CD8-positive, alpha-beta memory T cell (primary cell): ENCODE measurements around the gene TIMM17B. TPM values are rescaled to one million over a fixed set of nuclear protein-coding genes. Genes with fewer than 3 reads are reported as not detected.

Source experiments
- CTCF ChIA-PET: fragments of 350-600 bp; sonication (Branson Sonifier 250); formaldehyde crosslinking; loops from one replicate; lab custom pipeline; 2021; ENCODE audit warnings: antibody characterized with exemption; lab: Charles Lee
- POLR2A ChIA-PET: fragments of 350-600 bp; sonication (Branson Sonifier 250); formaldehyde crosslinking; loops from one replicate; lab custom pipeline; 2021; ENCODE audit warnings: antibody characterized with exemption; lab: Charles Lee
- DNase-seq, 5 donors: peaks; one replicate each; pipeline versions ENCODE4 v3.0.0 to v3.0.0-alpha.2; 2020 to 2022; ENCODE audit warnings: mixed read lengths in 1 of 5
- H3K27ac ChIP-seq: one replicate; pipeline ENCODE4 v1.7.0; 2013; ENCODE audit warnings: low read depth, mild to moderate bottlenecking, low read length, moderate library complexity
- H3K27me3 ChIP-seq: 2 replicates; pipeline ENCODE4 v1.7.0; 2013; ENCODE audit warnings: low read length, mild to moderate bottlenecking; ENCODE audit not compliant: insufficient read depth, poor library complexity, severe bottlenecking
- H3K36me3 ChIP-seq: 2 replicates; pipeline ENCODE4 v1.7.0; 2013; ENCODE audit warnings: mild to moderate bottlenecking, low read length, moderate library complexity; ENCODE audit not compliant: insufficient read depth
- H3K4me1 ChIP-seq: 2 replicates; pipeline ENCODE4 v1.7.0; 2013; ENCODE audit warnings: mild to moderate bottlenecking, low read length, moderate library complexity; ENCODE audit not compliant: insufficient read depth
- H3K4me3 ChIP-seq: 2 replicates; pipeline ENCODE4 v1.7.0; 2013; ENCODE audit warnings: mild to moderate bottlenecking, low read length
- H3K9me3 ChIP-seq: 2 replicates; pipeline ENCODE4 v1.7.0; 2013; ENCODE audit warnings: mild to moderate bottlenecking, low read length
- H3K27ac Mint-ChIP-seq, 8 donors: one replicate each; pipeline ENCODE4 v1.8.0; 2020 to 2021; ENCODE audit warnings: mixed read lengths in 8 of 8, mild to moderate bottlenecking in 6 of 8, inconsistent platforms in 3 of 8, moderate library complexity in 3 of 8
- H3K27me3 Mint-ChIP-seq, 2 donors: one replicate each; pipeline ENCODE4 v1.8.0; 2020 to 2021; ENCODE audit warnings: mixed read lengths in 2 of 2, mild to moderate bottlenecking in 1 of 2, moderate library complexity in 1 of 2
- H3K36me3 Mint-ChIP-seq, 3 donors: one replicate each; pipeline ENCODE4 v1.8.0; 2020 to 2021; ENCODE audit warnings: mixed read lengths in 3 of 3, inconsistent platforms in 1 of 3, mild to moderate bottlenecking in 1 of 3
- H3K4me1 Mint-ChIP-seq, 3 donors: one replicate each; pipeline ENCODE4 v1.8.0; 2020 to 2021; ENCODE audit warnings: mixed read lengths in 3 of 3, inconsistent platforms in 1 of 3, mild to moderate bottlenecking in 1 of 3
- H3K4me3 Mint-ChIP-seq, 7 donors: one replicate each; pipeline ENCODE4 v1.8.0; 2020 to 2021; ENCODE audit warnings: mixed read lengths in 7 of 7, mild to moderate bottlenecking in 6 of 7, moderate library complexity in 4 of 7, inconsistent platforms in 2 of 7
- H3K9me3 Mint-ChIP-seq, 5 donors: one replicate each; pipeline ENCODE4 v1.8.0; 2020 to 2022; ENCODE audit warnings: mixed read lengths in 5 of 5, mild to moderate bottlenecking in 3 of 5, moderate library complexity in 2 of 5, inconsistent platforms in 1 of 5
- polyA plus RNA-seq: library from polyadenylated mRNA; unstranded; fragments of 300-500 nt; fragmentation: Illumina TruSeq; gene quantifications from one replicate; pipeline ENCODE4 v1.2.3, GENCODE V29; 2021
- total RNA-seq, 2 experiments: library from RNA; stranded (reverse); gene quantifications; one replicate each; pipeline ENCODE4 v1.2.3, GENCODE V29; 2021

The TIMM17B gene
- total and polyA plus RNA-seq, 3 experiments from 2014 or later: 68.5 to 93.6 (median 87.5) TPM

GRCh38 chrX:48937054-48937907 lies 39.7 kb upstream of the TIMM17B start:
- Histone ChIP-seq H3K9me3 (no peaks in the 10 kb centered on the region), H3K4me1 (peaks cover 83% of the 10 kb centered on the region), H3K36me3 (peaks cover 8% of the 10 kb centered on the region), H3K27me3 (no peaks in the 10 kb centered on the region), H3K27ac (peak overlapping the region; percentile 73), H3K4me3 (peak overlapping the region; percentile 58)
- Mint-ChIP-seq H3K36me3 (peaks cover 6 to 47% (median 14%) of the 10 kb centered on the region in 3 donors), H3K27ac (peak overlapping the region; percentile 93 to 99 (median 94)), H3K4me1 (peaks cover 79 to 92% (median 85%) of the 10 kb centered on the region in 3 donors), H3K4me3 (peak overlapping the region; percentile 74 to 93 (median 86)), H3K9me3 (no peaks in the 10 kb centered on the region), H3K27me3 (peaks cover 0 to 5% of the 10 kb centered on the region in 2 donors)
- POLR2A ChIA-PET: interaction anchor here (0.9 to 2.0 kb wide), 7 partner anchors 18 to 254 kb away, joined by 3 to 16 read pairs (median 4); partner anchors contain the start of genes OTUD5, PIM2, PQBP1 and TIMM17B
- CTCF ChIA-PET: interaction anchor here (0.7 to 2.7 kb wide), 13 partner anchors 9 to 289 kb away, joined by 3 to 18 read pairs (median 9); partner anchors contain the start of genes OTUD5, PQBP1, SLC35A2 and TIMM17B
- DNase-seq: peak; percentile 72 to 95 (median 92)

- peaks cover 75% of the 10 kb centered on the region for H3K4me1 ChIP-seq
- H3K36me3 Mint-ChIP-seq: peaks cover 6 to 43% (median 14%) of the 10 kb centered on the region in 3 donors
- peaks cover 8% of the 10 kb centered on the region for H3K36me3 ChIP-seq
- ChIA-PET POLR2A (interaction anchor here (0.9 to 2.0 kb wide), 6 partner anchors 17 to 253 kb away, joined by 4 to 16 read pairs (median 4); partner anchors contain the start of genes OTUD5, PQBP1, TIMM17B and WAS), CTCF (interaction anchor here (1.0 to 2.7 kb wide), 12 partner anchors 10 to 288 kb away, joined by 3 to 18 read pairs (median 9); partner anchors contain the start of genes OTUD5, PQBP1, SLC35A2 and TIMM17B)
- peaks cover 71 to 84% (median 78%) of the 10 kb centered on the region in 3 donors for H3K4me1 Mint-ChIP-seq
- no peak for DNase-seq
- no peaks in the 10 kb centered on the region for H3K27me3 ChIP-seq
- peak overlapping the region; percentile 73 for H3K27ac ChIP-seq
- peaks cover 0 to 5% of the 10 kb centered on the region in 2 donors for H3K27me3 Mint-ChIP-seq
- peak overlapping the region; percentile 34 for H3K4me3 ChIP-seq
- H3K9me3 ChIP-seq: no peaks in the 10 kb centered on the region
- H3K9me3 Mint-ChIP-seq: no peaks in the 10 kb centered on the region
- H3K4me3 Mint-ChIP-seq: peak overlapping the region; percentile 74 to 93 (median 86)
- H3K27ac Mint-ChIP-seq: peak overlapping the region; percentile 93 to 99 (median 94)
Observed at GRCh38 chrX:48936429-48937053, 39.0 kb upstream of the TIMM17B start.

GRCh38 chrX:48935301-48935670 lies 37.7 kb upstream of the TIMM17B start:
- peak overlapping the region; percentile 82 to 98 (median 92) for H3K27ac Mint-ChIP-seq
- POLR2A ChIA-PET: no interaction called here

GRCh38 chrX:48934581-48935300 lies 37.2 kb upstream of the TIMM17B start:
- Mint-ChIP-seq H3K36me3 (peaks cover 14 to 46% (median 16%) of the 10 kb centered on the region in 3 donors), H3K4me1 (peaks cover 57 to 69% (median 68%) of the 10 kb centered on the region in 3 donors), H3K4me3 (peak overlapping the region; percentile 49 to 71 (median 61)), H3K27me3 (peaks cover 0 to 5% of the 10 kb centered on the region in 2 donors), H3K9me3 (no peaks in the 10 kb centered on the region), H3K27ac (peak overlapping the region; percentile 82 to 98 (median 92))
- ChIA-PET CTCF (no interaction called here), POLR2A (no interaction called here)
- Histone ChIP-seq H3K4me1 (peaks cover 57% of the 10 kb centered on the region), H3K27ac (peak overlapping the region; percentile 47), H3K9me3 (no peaks in the 10 kb centered on the region), H3K36me3 (peaks cover 14% of the 10 kb centered on the region), H3K27me3 (no peaks in the 10 kb centered on the region), H3K4me3 (peak overlapping the region; percentile 32)
- peak in 2 of 5 donors; percentile 53 to 57 for DNase-seq

More at GRCh38 chrX:48935301-48935670, 37.7 kb upstream of the TIMM17B start:
- H3K27me3 ChIP-seq: no peaks in the 10 kb centered on the region
- H3K4me1 Mint-ChIP-seq: peaks cover 63 to 73% (median 71%) of the 10 kb centered on the region in 3 donors
- peaks cover 11 to 45% (median 14%) of the 10 kb centered on the region in 3 donors for H3K36me3 Mint-ChIP-seq
- H3K4me3 ChIP-seq: no peak overlapping the region
- DNase-seq: no peak
- peaks cover 0 to 5% of the 10 kb centered on the region in 2 donors for H3K27me3 Mint-ChIP-seq
- peaks cover 12% of the 10 kb centered on the region for H3K36me3 ChIP-seq
- peak overlapping the region; percentile 47 for H3K27ac ChIP-seq
- no peaks in the 10 kb centered on the region for H3K9me3 Mint-ChIP-seq
- no peaks in the 10 kb centered on the region for H3K9me3 ChIP-seq
- peak overlapping the region in 5 of 7 donors; percentile 24 to 61 (median 44) for H3K4me3 Mint-ChIP-seq
- CTCF ChIA-PET: no interaction called here
- H3K4me1 ChIP-seq: peaks cover 63% of the 10 kb centered on the region

GRCh38 chrX:48933757-48934156 lies 36.2 kb upstream of the TIMM17B start:
- H3K4me1 ChIP-seq: peaks cover 47% of the 10 kb centered on the region
- Mint-ChIP-seq H3K9me3 (no peaks in the 10 kb centered on the region), H3K4me3 (peak overlapping the region in 2 of 7 donors; percentile 26 to 59), H3K4me1 (peaks cover 48 to 59% (median 58%) of the 10 kb centered on the region in 3 donors), H3K27ac (peak overlapping the region; percentile 43 to 98 (median 92)), H3K27me3 (peaks cover 0 to 3% of the 10 kb centered on the region in 2 donors), H3K36me3 (peaks cover 14 to 45% (median 16%) of the 10 kb centered on the region in 3 donors)
- CTCF ChIA-PET: no interaction called here
- POLR2A ChIA-PET: interaction anchor here (0.6 kb wide), 1 partner anchor 10 kb away, joined by 3 read pairs; no protein-coding TSS in a partner anchor
- DNase-seq: no peak
- peaks cover 14% of the 10 kb centered on the region for H3K36me3 ChIP-seq
- no peaks in the 10 kb centered on the region for H3K9me3 ChIP-seq
- H3K27ac ChIP-seq: no peak overlapping the region
- H3K4me3 ChIP-seq: no peak overlapping the region
- H3K27me3 ChIP-seq: no peaks in the 10 kb centered on the region

- Histone ChIP-seq H3K27me3 (no peaks in the 10 kb centered on the region), H3K4me3 (no peak overlapping the region), H3K4me1 (peaks cover 9% of the 10 kb centered on the region), H3K9me3 (no peaks in the 10 kb centered on the region), H3K27ac (no peak overlapping the region), H3K36me3 (peaks cover 20% of the 10 kb centered on the region)
- Mint-ChIP-seq H3K9me3 (no peaks in the 10 kb centered on the region), H3K4me3 (no peak overlapping the region), H3K27ac (peak overlapping the region in 1 of 8 donors; percentile 32), H3K4me1 (peaks cover 17 to 36% (median 27%) of the 10 kb centered on the region in 3 donors), H3K27me3 (peaks cover 0 to 8% of the 10 kb centered on the region in 2 donors), H3K36me3 (peaks cover 8 to 56% (median 16%) of the 10 kb centered on the region in 3 donors)
- CTCF ChIA-PET: interaction anchor here (1.5 kb wide), 1 partner anchor 18 kb away, joined by 3 read pairs; no protein-coding TSS in a partner anchor
- DNase-seq: no peak
- POLR2A ChIA-PET: no interaction called here
Observed at GRCh38 chrX:48927736-48928382, 30.3 kb upstream of the TIMM17B start.
